GM21381 (cell line): Measurements from ENCODE around the gene PIBF1.
"Not testable (repeated sequence)": the region's sequence is repeated elsewhere in the genome, so short reads cannot be mapped to it uniquely, and the experiment has no call there.

Experiments used
- ATAC-seq: cut with Tn5 transposase; IDR thresholded peaks from one replicate; pipeline ENCODE4 v1.9.1; 2021; ENCODE audit warnings: mild to moderate bottlenecking, moderate library complexity; ENCODE audit not compliant: unreplicated experiment

The PIBF1 gene

GRCh38 chr13:72901546-72901945 is 119.6 kb downstream of the PIBF1 start:
- ATAC-seq, result not testable (repeated sequence)

GRCh38 chr13:72908416-72908815 is 126.5 kb downstream of the PIBF1 start:
- no peak for ATAC-seq

- no peak for ATAC-seq
Measured at GRCh38 chr13:72911981-72912380, 130.0 kb downstream of the PIBF1 start.

- ATAC-seq, result no peak
Measured at GRCh38 chr13:72920097-72920496, 138.2 kb downstream of the PIBF1 start.

- ATAC-seq, result no peak
Measured at GRCh38 chr13:72931311-72931710, 149.4 kb downstream of the PIBF1 start.

- ATAC-seq, result no peak
Measured at GRCh38 chr13:72932250-72932649, 150.3 kb downstream of the PIBF1 start.

- ATAC-seq, result not testable (repeated sequence)
Measured at GRCh38 chr13:72946267-72946666, 164.3 kb downstream of the PIBF1 start.

- ATAC-seq, result no peak
Measured at GRCh38 chr13:72952529-72953141, 170.7 kb downstream of the PIBF1 start.

- ATAC-seq, result no peak
Measured at GRCh38 chr13:72953391-72953965, 171.5 kb downstream of the PIBF1 start.

- ATAC-seq, result no peak
Measured at GRCh38 chr13:72959643-72960042, 177.7 kb downstream of the PIBF1 start.

- ATAC-seq, result no peak
Measured at GRCh38 chr13:72960114-72960513, 178.2 kb downstream of the PIBF1 start.

- no peak for ATAC-seq
Measured at GRCh38 chr13:72960541-72960940, 178.6 kb downstream of the PIBF1 start.

GRCh38 chr13:72963762-72964161 is 181.8 kb downstream of the PIBF1 start:
- peak; percentile 76 for ATAC-seq

GRCh38 chr13:72970301-72970880 is 188.5 kb downstream of the PIBF1 start:
- no peak for ATAC-seq

- ATAC-seq, result no peak
Measured at GRCh38 chr13:72970956-72971355, 189.0 kb downstream of the PIBF1 start.

- no peak for ATAC-seq
Measured at GRCh38 chr13:72973234-72973633, 191.3 kb downstream of the PIBF1 start.

GRCh38 chr13:72983085-72983768 is 201.3 kb downstream of the PIBF1 start:
- no peak for ATAC-seq

GRCh38 chr13:72985610-72986009 is 203.7 kb downstream of the PIBF1 start:
- no peak for ATAC-seq

GRCh38 chr13:72986197-72986596 is 204.3 kb downstream of the PIBF1 start:
- no peak for ATAC-seq

- no peak for ATAC-seq
Measured at GRCh38 chr13:72990953-72991352, 209.0 kb downstream of the PIBF1 start.

- no peak for ATAC-seq
Measured at GRCh38 chr13:72998012-72998411, 216.1 kb downstream of the PIBF1 start.
